ENCODE measurements around the gene PPARA.

Gene PPARA

GRCh38 chr22:46286941-46287872 lies 136.9 kb downstream of the PPARA start:
- TF ChIP-seq POLR2AphosphoS5 (IDR thresholded peaks at IDR 0.05; ENCODE audit: low read depth) (no peak), GABPA (IDR thresholded peaks at IDR 0.05; ENCODE audit: low read depth) (no peak), SPI1 (IDR thresholded peaks at IDR 0.05; ENCODE audit: borderline replicate concordance, low read depth) (no peak), CTCF (IDR thresholded peaks at IDR 0.05; ENCODE audit: insufficient read depth, low read length) (no peak), REST (IDR thresholded peaks at IDR 0.05; ENCODE audit: insufficient replicate concordance, low read depth) (no peak)
- H3K27ac ChIP-seq (replicated peaks) = peak overlapping the region; percentile 47
- no peak for DNase-seq (ENCODE audit: low read depth in 1 of 2, low spot score in 1 of 2)
- no peaks in the 10 kb centered on the region for H3K27me3 ChIP-seq (ENCODE audit: insufficient read depth, poor library complexity, severe bottlenecking)
- H3K4me3 ChIP-seq (replicated peaks; ENCODE audit: insufficient read depth, low read length) = peak overlapping the region; percentile 41

GRCh38 chr22:46287873-46288751 lies 137.8 kb downstream of the PPARA start:
- peak overlapping the region; percentile 41 for H3K4me3 ChIP-seq (replicated peaks; ENCODE audit: insufficient read depth, low read length)
- DNase-seq (ENCODE audit: low read depth in 1 of 2, low spot score in 1 of 2) = peak; percentile 24 to 57
- peak; percentile 52; the same call in 1 of the 2 replicates for TF ChIP-seq POLR2AphosphoS5 (IDR thresholded peaks at IDR 0.05; ENCODE audit: low read depth)
- TF ChIP-seq CTCF (IDR thresholded peaks at IDR 0.05; ENCODE audit: insufficient read depth, low read length) = no peak
- peak; percentile 42; the same call in 1 of the 2 replicates for TF ChIP-seq GABPA (IDR thresholded peaks at IDR 0.05; ENCODE audit: low read depth)
- H3K27ac ChIP-seq (replicated peaks) = peak overlapping the region; percentile 47
- no peaks in the 10 kb centered on the region for H3K27me3 ChIP-seq (ENCODE audit: insufficient read depth, poor library complexity, severe bottlenecking)

- TF ChIP-seq GABPA (IDR thresholded peaks at IDR 0.05; ENCODE audit: low read depth) (no peak), SPI1 (IDR thresholded peaks at IDR 0.05; ENCODE audit: borderline replicate concordance, low read depth) (no peak), REST (IDR thresholded peaks at IDR 0.05; ENCODE audit: insufficient replicate concordance, low read depth) (no peak), POLR2AphosphoS5 (IDR thresholded peaks at IDR 0.05; ENCODE audit: low read depth) (no peak), CTCF (IDR thresholded peaks at IDR 0.05; ENCODE audit: insufficient read depth, low read length) (no peak)
- Histone ChIP-seq H3K27me3 (ENCODE audit: insufficient read depth, poor library complexity, severe bottlenecking) (no peaks in the 10 kb centered on the region), H3K27ac (replicated peaks) (no peak overlapping the region), H3K4me3 (replicated peaks; ENCODE audit: insufficient read depth, low read length) (no peak overlapping the region)
- no peak for DNase-seq (ENCODE audit: low read depth in 1 of 2, low spot score in 1 of 2)
Measured at GRCh38 chr22:46288846-46289243, 138.5 kb downstream of the PPARA start.
